ENCODE measurements around the gene RBM19.

- no peak for TF ChIP-seq YY1 (IDR thresholded peaks at IDR 0.05; ENCODE audit: insufficient read depth, insufficient read length)
- TF ChIP-seq ZNF274 (IDR thresholded peaks at IDR 0.05; ENCODE audit: low read depth, low read length) = no peak
- no peak for TF ChIP-seq SUZ12 (IDR thresholded peaks at IDR 0.05; ENCODE audit: extremely low read depth, insufficient read depth, insufficient read length)
These were observed 108.8 kb downstream of the RBM19 start for GRCh38 chr12:113857371-113857770.

Measured in NT2/D1 (cell line).